ENCODE measurements around the gene SMNDC1. TPM values are rescaled to one million over a fixed set of nuclear protein-coding genes. Genes with fewer than 3 reads are reported as not detected.
"Not testable (repeated sequence)": the region's sequence is repeated elsewhere in the genome, so short reads cannot be mapped to it uniquely, and the experiment has no call there.

Gene SMNDC1
- total RNA-seq, 2 donors from 2014 or later, result 33.7 to 50.4 TPM

DNA sequence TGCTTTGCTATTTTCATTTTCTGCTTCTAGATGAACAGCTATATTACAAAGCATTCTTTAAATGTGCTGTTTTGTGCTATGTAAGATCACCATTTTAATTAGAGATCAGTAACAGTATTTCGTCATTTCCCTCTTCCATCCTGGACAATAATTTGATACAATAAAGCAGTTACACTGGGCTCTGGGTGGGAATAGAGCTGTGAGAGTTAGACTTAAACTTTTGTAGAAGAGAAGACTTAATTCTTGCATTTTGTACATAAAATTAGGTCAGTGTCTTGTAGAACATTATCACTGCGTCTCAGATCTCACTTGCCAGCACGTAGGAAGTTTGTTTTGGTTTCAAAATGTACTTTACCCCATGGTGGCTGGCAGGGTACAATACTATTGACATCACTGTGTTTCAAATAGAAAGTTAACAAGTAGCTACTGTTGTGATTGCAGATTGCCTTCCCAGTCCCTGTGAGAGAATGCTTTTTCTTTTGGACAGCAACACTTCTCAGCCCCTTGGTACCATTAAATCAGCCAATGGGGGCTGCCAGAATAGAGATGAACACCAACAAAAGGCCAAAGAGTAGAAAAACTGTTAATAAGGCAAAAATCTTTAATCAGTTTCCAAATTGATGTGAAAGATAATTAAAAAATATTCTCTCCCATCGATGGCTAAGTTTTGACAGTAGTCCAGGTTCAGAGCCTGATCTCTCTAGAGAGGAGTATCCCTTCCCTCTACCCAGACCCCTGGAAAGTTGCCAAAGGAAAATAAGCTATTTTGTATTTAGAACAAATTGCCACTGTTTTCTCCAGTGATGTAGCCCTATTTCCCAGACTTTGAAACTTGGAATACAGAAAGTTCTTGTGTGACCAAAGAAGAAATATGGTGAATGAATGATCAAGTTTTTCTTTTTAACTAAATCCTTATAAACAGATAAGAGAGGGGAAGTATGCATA, 35.1 kb downstream of the SMNDC1 start:
- Mint-ChIP-seq H3K27ac (peak overlapping the region; percentile 92), H3K36me3 (ENCODE audit: low read depth) (peaks cover 2% of the 10 kb centered on the region), H3K27me3 (no peaks in the 10 kb centered on the region), H3K4me3 (peak overlapping the region; percentile 91), H3K4me1 (peaks cover 38% of the 10 kb centered on the region)
- no peaks in the 10 kb centered on the region for H3K9me3 ChIP-seq (ENCODE audit: control insufficient read depth, low read length, poor library complexity, severe bottlenecking)
- no peak for DNase-seq
- ATAC-seq, result peak; percentile 76

- Mint-ChIP-seq H3K36me3 (ENCODE audit: low read depth) (peaks cover 3% of the 10 kb centered on the region), H3K4me1 (peaks cover 37% of the 10 kb centered on the region), H3K27me3 (no peaks in the 10 kb centered on the region), H3K4me3 (peak overlapping the region; percentile 91), H3K27ac (peak overlapping the region; percentile 92)
- DNase-seq (no peak), ATAC-seq (no peak)
- H3K9me3 ChIP-seq (ENCODE audit: control insufficient read depth, low read length, poor library complexity, severe bottlenecking), result no peaks in the 10 kb centered on the region
Measured at GRCh38 chr10:110268971-110269370, 35.7 kb downstream of the SMNDC1 start.

DNA sequence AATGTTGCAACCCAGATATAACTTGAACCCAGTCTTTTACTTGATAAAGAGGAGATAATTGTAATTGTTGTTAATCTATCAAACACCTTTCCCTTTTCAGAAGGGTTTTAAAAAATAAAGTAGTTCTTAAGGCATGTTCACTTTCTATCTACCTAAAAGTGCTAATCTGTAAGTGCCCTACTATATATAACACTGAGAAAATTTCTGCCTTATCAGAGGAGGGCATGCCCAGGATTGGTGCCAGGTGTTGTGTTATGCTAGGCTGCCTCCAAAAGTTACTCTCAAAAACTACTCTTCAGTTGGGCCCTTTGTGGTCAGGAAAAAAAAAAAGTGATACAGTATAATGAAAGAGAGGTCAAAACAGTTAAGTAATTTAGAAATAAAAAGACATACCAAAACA, 36.3 kb downstream of the SMNDC1 start:
- H3K9me3 ChIP-seq (ENCODE audit: control insufficient read depth, low read length, poor library complexity, severe bottlenecking), result no peaks in the 10 kb centered on the region
- no peak for DNase-seq
- H3K27me3 Mint-ChIP-seq, result no peaks in the 10 kb centered on the region
- peak overlapping the region; percentile 19 for H3K4me3 Mint-ChIP-seq
- H3K4me1 Mint-ChIP-seq, result peaks cover 33% of the 10 kb centered on the region
- H3K36me3 Mint-ChIP-seq (ENCODE audit: low read depth), result peaks cover 4% of the 10 kb centered on the region
- no peak for ATAC-seq
- H3K27ac Mint-ChIP-seq, result peak overlapping the region; percentile 92

DNA sequence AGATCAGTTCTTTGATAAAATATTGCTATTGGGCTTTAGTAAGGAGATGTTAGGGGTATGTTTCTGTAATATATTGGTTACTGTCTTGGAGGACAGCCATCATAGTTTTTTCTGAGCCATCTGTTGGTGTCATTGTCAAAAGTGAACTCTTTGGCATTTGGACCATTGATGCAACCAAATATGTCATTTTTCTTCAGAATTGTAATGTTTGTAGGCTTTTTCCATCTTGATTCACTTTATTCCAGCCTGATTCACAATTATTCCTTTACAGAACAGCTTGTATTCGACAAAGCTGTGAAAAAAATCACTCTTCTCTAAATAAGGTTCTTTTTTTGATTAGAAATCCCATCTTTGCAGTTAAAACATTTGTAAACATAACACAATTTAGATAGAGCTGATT, 37.4 kb downstream of the SMNDC1 start:
- peak overlapping the region; percentile 92 for H3K27ac Mint-ChIP-seq
- H3K4me1 Mint-ChIP-seq, result peaks cover 31% of the 10 kb centered on the region
- H3K4me3 Mint-ChIP-seq, result no peak overlapping the region
- DNase-seq (no peak), ATAC-seq (no peak)
- no peaks in the 10 kb centered on the region for H3K9me3 ChIP-seq (ENCODE audit: control insufficient read depth, low read length, poor library complexity, severe bottlenecking)
- H3K27me3 Mint-ChIP-seq, result no peaks in the 10 kb centered on the region
- peaks cover 4% of the 10 kb centered on the region for H3K36me3 Mint-ChIP-seq (ENCODE audit: low read depth)

DNA sequence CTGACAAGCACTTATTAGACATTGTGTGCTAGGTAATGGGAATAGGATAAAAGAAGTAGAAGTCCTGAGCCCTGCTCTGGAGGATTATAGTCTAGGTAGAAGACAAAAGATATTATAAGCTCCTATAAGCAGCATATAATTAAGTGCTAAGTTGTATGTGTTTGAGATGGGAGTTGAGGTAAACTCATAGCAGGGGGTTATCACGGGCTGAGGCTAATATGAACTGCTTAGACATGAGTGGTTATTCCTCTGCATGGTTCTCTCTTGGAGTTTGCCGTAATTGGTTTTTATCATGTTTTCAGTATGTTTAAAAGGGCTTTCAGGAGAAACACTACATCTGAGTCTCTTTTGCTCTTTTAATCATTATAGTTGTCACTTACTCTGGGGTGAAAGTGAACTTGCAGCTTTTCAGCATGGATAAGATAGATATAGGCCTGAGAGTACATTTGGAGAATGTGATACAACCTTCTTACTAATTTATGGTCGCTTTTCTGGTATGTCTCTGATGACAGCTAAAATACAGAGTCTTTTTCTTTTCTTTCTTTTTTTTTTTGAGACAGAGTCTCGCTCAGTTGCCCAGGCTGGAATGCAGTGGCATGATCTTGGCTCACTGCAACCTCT, 39.0 kb downstream of the SMNDC1 start:
- Mint-ChIP-seq H3K4me3 (no peak overlapping the region), H3K27ac (no peak overlapping the region), H3K36me3 (ENCODE audit: low read depth) (peaks cover 4% of the 10 kb centered on the region), H3K4me1 (peaks cover 24% of the 10 kb centered on the region), H3K27me3 (no peaks in the 10 kb centered on the region)
- no peak for DNase-seq
- ATAC-seq, result no peak
- no peaks in the 10 kb centered on the region for H3K9me3 ChIP-seq (ENCODE audit: control insufficient read depth, low read length, poor library complexity, severe bottlenecking)

GRCh38 chr10:110263164-110263563, 41.6 kb downstream of the SMNDC1 start:
- H3K4me1 Mint-ChIP-seq, result peaks cover 10% of the 10 kb centered on the region
- no peak overlapping the region for H3K4me3 Mint-ChIP-seq
- ATAC-seq, result no peak
- peak overlapping the region; percentile 9 for H3K27ac Mint-ChIP-seq
- no peaks in the 10 kb centered on the region for H3K9me3 ChIP-seq (ENCODE audit: control insufficient read depth, low read length, poor library complexity, severe bottlenecking)
- peaks cover 4% of the 10 kb centered on the region for H3K36me3 Mint-ChIP-seq (ENCODE audit: low read depth)
- no peaks in the 10 kb centered on the region for H3K27me3 Mint-ChIP-seq
- no peak for DNase-seq

GRCh38 chr10:110260746-110261477, 43.8 kb downstream of the SMNDC1 start:
- Mint-ChIP-seq H3K27me3 (no peaks in the 10 kb centered on the region), H3K4me1 (peaks cover 4% of the 10 kb centered on the region), H3K36me3 (ENCODE audit: low read depth) (peaks cover 4% of the 10 kb centered on the region), H3K27ac (no peak overlapping the region), H3K4me3 (no peak overlapping the region)
- no peak for ATAC-seq
- no peaks in the 10 kb centered on the region for H3K9me3 ChIP-seq (ENCODE audit: control insufficient read depth, low read length, poor library complexity, severe bottlenecking)
- DNase-seq, result no peak

- no peak overlapping the region for H3K4me3 Mint-ChIP-seq
- no peaks in the 10 kb centered on the region for H3K9me3 ChIP-seq (ENCODE audit: control insufficient read depth, low read length, poor library complexity, severe bottlenecking)
- no peaks in the 10 kb centered on the region for H3K27me3 Mint-ChIP-seq
- peaks cover 10% of the 10 kb centered on the region for H3K4me1 Mint-ChIP-seq
- ATAC-seq (no peak), DNase-seq (no peak)
- H3K36me3 Mint-ChIP-seq (ENCODE audit: low read depth), result peaks cover 4% of the 10 kb centered on the region
- H3K27ac Mint-ChIP-seq, result no peak overlapping the region
Measured at GRCh38 chr10:110259317-110259716, 45.4 kb downstream of the SMNDC1 start.

DNA sequence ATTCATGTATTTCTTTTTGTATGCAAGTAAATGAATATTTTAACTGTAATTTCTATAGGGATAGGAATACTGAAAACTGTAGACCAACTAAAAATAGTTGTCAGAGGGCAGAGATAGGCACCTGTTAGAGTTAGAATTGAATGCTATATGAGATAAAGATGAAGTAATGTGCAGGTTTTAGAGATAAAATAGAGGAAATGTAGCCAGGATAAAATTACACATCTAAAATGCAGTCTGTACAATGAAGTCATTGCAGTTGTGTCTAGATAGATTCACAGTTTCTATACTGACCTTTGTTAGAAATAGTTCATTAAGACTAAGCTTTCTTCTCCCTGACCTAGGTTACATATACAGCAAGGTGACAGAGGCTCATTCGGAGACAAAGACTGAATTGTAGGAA, 46.2 kb downstream of the SMNDC1 start:
- H3K4me1 Mint-ChIP-seq, result peaks cover 14% of the 10 kb centered on the region
- H3K27ac Mint-ChIP-seq, result no peak overlapping the region

GRCh38 chr10:110254467-110254866, 50.3 kb downstream of the SMNDC1 start:
- peak; percentile 45 for ATAC-seq
- peak overlapping the region; percentile 78 for H3K4me3 Mint-ChIP-seq

More for the DNA sequence above, 46.2 kb downstream of the SMNDC1 start:
- ATAC-seq, result no peak
- Mint-ChIP-seq H3K36me3 (ENCODE audit: low read depth) (peaks cover 2% of the 10 kb centered on the region), H3K27me3 (no peaks in the 10 kb centered on the region), H3K4me3 (no peak overlapping the region)
- DNase-seq, result no peak
- no peaks in the 10 kb centered on the region for H3K9me3 ChIP-seq (ENCODE audit: control insufficient read depth, low read length, poor library complexity, severe bottlenecking)

DNA sequence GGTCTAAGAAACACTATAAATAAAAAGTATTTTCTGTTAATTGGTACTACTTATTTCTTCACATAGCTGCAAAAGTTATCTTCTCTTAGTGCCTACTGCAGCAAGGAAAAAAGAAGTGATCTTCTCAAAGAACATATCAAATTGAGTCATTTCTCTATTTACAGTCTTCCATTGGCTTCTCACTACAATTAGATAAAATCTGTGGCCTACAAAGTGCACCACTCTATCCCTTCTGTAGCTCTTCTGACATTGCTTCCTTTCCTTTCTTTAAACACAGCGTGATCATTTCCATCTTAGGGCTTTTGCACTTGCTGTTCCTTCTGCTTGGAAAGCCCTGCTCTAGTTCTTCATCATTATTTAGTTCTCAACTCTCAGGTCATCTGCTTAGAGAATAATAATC, 52.6 kb downstream of the SMNDC1 start:
- Mint-ChIP-seq H3K36me3 (ENCODE audit: low read depth) (peaks cover 2% of the 10 kb centered on the region), H3K4me1 (peaks cover 26% of the 10 kb centered on the region), H3K27me3 (no peaks in the 10 kb centered on the region), H3K27ac (peak overlapping the region; percentile 78), H3K4me3 (peak overlapping the region; percentile 37)
- peak; percentile 51 for ATAC-seq
- no peak for DNase-seq
- H3K9me3 ChIP-seq (ENCODE audit: control insufficient read depth, low read length, poor library complexity, severe bottlenecking), result no peaks in the 10 kb centered on the region

More at GRCh38 chr10:110254467-110254866, 50.3 kb downstream of the SMNDC1 start:
- Mint-ChIP-seq H3K27me3 (no peaks in the 10 kb centered on the region), H3K36me3 (ENCODE audit: low read depth) (peaks cover 2% of the 10 kb centered on the region), H3K27ac (peak overlapping the region; percentile 72), H3K4me1 (peaks cover 26% of the 10 kb centered on the region)
- H3K9me3 ChIP-seq (ENCODE audit: control insufficient read depth, low read length, poor library complexity, severe bottlenecking), result no peaks in the 10 kb centered on the region
- DNase-seq, result no peak

- not testable (repeated sequence) for H3K27me3 Mint-ChIP-seq; H3K9me3 ChIP-seq (ENCODE audit: control insufficient read depth, low read length, poor library complexity, severe bottlenecking); ATAC-seq; H3K36me3 Mint-ChIP-seq (ENCODE audit: low read depth); DNase-seq
- Mint-ChIP-seq H3K27ac (peak overlapping the region; percentile 78), H3K4me3 (peak overlapping the region; percentile 47), H3K4me1 (peaks cover 26% of the 10 kb centered on the region)
Measured at GRCh38 chr10:110251392-110251791, 53.3 kb downstream of the SMNDC1 start.

DNA sequence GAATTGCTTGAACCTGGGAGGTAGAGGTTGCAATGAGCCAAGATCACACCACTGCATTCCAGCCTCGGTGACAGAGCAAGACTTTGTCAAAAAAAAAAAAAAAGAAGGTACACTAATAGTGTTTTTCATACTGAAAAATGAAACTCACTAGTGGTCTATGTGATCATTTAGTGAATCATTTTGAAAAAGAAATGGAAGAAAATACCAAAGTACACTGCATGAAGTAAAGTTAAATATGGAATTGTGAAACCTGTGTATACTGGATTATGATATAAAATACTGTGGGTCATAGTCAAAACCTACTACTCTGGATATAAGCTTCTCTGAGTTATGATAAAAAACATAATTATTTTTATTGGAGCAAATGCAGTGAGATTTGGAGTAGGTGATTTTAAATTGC, 55.2 kb downstream of the SMNDC1 start:
- H3K4me1 Mint-ChIP-seq, result peaks cover 23% of the 10 kb centered on the region
- DNase-seq; H3K36me3 Mint-ChIP-seq (ENCODE audit: low read depth); H3K9me3 ChIP-seq (ENCODE audit: control insufficient read depth, low read length, poor library complexity, severe bottlenecking); H3K27me3 Mint-ChIP-seq; ATAC-seq; H3K4me3 Mint-ChIP-seq; H3K27ac Mint-ChIP-seq: not testable (repeated sequence)
